Stimulated activated CD4-positive, alpha-beta T cell treated with anti-CD3 and anti-CD28 coated beads, TNF-alpha, amount 100 ng/mL, for 48 hours (primary cell): ENCODE results near the gene RPS16.
"Not testable (repeated sequence)": the region's sequence is repeated elsewhere in the genome, so short reads cannot be mapped to it uniquely, and the experiment has no call there.

Experiments used
- DNase-seq, 3 donors: peaks; one replicate each; pipeline ENCODE4 v3.0.0-alpha.2; 2020; ENCODE audit warnings: low read depth in 3 of 3

The RPS16 gene

DNA sequence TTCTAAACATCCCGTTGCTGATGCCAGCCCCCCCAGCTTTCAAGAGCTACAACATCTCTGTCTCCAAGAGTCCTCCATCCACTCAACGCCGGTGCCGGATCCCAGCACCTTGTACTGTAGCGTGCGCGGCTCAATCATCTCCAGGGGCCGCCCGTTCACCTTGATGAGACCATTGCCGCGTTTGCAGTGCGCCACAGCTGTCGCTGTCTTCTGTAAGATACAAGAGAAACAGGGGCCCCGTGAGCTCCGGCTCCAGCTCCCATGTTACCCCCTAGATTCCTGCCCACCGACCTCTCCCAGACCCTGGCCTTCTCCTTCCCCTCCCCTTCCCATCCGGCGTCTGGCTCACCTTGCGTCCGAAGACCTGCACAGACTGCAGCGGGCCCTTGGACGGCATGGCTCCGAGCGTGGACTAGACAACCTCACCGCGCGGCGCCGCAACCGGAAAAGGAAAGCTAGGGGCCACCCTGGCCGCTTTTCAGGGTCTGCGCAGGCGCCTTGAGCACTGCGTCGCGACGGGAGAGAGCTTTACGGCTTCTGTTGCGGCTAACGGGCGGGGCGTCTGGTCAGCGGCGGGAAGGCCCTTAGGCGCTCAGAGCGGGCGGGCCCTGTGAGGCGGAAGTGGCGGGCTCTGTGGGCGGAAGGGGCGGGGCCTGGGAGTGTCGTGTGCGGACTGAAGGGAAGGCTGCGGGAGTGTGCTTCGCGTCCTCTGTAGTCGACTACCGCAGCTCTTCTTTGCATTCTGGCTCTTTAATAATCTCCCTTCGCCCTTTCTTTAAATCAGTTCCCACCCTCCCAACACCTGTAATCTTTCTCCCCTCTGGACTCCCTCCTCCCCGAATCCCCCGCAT, at the start of gene RPS16:
Gene RPS16, minus strand, starts transcription at position 451 of the 851 bp plus-strand sequence. Its CDS starts 54 bp downstream, at position 397.
- peak; percentile 99 to 100 (median 99) for DNase-seq

GRCh38 chr19:39483141-39483540, 47.4 kb upstream of the RPS16 start:
- DNase-seq = no peak

DNA sequence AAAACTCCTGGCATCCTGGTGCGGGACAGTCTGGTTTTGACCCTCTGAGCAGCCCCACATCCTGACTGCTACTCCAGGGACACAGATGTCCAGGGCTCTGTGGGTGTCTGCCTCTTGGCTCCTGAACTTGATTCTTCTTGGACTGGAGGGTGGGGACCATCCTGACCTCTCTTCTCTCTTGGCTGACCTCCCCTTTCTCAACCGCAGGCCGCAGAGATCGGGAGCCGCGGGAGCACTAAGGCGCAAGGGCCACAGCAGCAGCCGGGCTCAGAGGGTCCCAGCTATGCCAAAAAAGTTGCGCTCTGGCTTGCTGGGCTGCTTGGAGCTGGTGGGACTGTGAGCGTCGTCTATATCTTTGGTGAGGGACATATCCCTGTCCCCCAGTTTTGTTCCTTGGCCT, 45.9 kb upstream of the RPS16 start:
- DNase-seq = no peak

DNA sequence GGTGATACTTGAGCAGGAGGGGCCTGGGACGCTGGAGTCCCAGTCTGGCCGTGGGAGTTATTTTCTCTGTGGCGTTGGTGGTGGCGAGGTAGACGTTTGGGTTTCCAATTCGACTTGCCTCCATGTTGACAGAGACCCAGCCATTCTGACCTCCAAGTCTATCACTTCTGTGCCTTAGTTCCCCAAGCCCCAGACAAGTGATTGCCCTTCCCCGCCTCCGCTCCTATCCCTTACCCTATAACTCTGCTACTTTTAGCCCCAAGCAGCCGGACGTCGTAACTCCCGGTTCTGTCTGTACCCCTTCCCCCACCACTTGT, 45.4 kb upstream of the RPS16 start:
- no peak for DNase-seq

GRCh38 chr19:39480337-39481228, 44.8 kb upstream of the RPS16 start, which contains the start of gene TIMM50:
Gene TIMM50 (plus strand): TSS chr19:39480838. CDS start chr19:39480854, 16 bp downstream.
- DNase-seq = peak; percentile 96 to 100 (median 97)

DNA sequence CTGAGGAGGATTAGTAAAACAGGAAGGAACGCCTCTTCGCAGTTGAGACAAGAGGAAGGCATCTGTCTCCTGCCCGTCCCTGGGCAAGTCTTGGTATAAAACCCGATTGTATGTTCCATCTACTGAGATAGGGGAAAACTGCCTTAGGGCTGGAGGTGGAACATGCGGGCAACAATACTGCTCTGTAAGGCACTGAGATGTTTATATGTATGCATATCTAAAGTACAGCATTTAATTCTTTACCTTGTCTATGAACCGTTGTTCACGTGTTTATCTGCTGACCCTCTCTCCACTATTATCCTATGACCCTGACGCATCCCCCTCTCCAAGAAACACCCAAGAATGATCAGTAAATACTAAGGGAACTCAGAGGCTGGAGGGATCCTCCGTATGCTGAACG, 44.2 kb upstream of the RPS16 start:
- DNase-seq = no peak

- not testable (repeated sequence) for DNase-seq
Measured at GRCh38 chr19:39479319-39479801, 43.6 kb upstream of the RPS16 start.

DNA sequence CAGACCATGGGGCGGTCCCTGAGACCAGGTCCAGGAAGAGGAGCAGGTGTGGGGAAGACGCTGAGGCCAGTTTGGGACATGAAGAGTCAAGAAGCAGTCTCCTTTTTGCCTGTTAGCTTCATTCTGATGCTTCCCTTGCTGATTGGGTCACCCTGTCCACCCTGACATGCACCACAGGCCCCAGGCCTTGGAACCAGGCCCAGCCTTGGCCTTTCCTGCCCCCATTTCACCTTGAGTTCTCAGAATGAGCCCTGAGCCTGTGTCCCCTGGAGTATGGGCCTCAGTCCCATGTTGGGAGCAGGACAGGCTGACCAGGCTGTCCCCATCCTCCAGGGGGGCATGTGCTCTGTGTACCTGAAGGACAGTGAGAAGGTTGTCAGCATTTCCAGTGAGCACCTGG, 40.0 kb upstream of the RPS16 start:
- no peak for DNase-seq

DNA sequence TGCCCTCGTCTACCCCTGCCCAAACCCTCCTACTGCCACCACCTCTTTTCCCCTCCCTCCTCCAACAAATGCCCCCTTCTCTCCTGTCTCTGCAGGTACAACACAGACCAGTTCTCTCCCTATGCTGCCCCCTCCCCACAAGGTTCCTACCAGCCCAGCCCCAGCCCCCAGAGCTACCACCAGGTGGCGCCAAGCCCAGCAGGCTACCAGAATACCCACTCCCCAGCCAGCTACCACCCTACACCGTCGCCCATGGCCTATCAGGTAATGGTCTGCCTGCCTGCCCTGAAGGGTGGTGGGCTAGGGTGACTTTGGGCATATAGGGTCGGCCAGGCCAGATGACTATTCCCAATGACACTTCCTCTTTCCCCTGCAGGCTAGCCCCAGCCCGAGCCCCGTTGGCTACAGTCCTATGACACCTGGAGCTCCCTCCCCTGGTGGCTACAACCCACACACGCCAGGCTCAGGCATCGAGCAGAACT, 38.4 kb upstream of the RPS16 start:
- peak; percentile 47 to 66 (median 56) for DNase-seq

DNA sequence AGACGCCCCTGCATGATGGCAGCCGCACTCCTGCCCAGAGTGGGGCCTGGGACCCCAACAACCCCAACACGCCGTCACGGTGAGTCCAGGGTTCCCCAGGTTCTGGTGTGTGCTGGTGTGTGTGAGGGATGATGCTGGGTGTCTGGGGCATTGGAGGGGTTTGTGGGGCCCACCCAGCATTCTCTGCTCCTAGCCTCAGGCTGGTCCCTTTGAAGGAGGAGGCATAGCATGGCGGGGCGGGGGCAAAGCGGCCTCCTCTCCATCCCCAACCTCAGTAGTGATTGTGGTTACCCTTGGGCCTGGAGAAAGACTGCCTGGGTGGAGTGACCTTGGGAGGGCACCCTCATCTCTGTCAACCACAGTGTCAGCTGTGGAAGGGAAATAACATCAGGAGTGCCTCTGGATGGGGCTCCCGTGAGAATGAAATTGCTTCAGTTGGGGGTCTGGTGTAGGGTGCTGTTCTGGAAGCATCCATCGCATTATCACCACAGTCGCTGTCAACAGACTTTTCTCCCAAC, 37.8 kb upstream of the RPS16 start:
- DNase-seq = no peak

GRCh38 chr19:39472746-39473442, 37.1 kb upstream of the RPS16 start:
- DNase-seq = no peak

DNA sequence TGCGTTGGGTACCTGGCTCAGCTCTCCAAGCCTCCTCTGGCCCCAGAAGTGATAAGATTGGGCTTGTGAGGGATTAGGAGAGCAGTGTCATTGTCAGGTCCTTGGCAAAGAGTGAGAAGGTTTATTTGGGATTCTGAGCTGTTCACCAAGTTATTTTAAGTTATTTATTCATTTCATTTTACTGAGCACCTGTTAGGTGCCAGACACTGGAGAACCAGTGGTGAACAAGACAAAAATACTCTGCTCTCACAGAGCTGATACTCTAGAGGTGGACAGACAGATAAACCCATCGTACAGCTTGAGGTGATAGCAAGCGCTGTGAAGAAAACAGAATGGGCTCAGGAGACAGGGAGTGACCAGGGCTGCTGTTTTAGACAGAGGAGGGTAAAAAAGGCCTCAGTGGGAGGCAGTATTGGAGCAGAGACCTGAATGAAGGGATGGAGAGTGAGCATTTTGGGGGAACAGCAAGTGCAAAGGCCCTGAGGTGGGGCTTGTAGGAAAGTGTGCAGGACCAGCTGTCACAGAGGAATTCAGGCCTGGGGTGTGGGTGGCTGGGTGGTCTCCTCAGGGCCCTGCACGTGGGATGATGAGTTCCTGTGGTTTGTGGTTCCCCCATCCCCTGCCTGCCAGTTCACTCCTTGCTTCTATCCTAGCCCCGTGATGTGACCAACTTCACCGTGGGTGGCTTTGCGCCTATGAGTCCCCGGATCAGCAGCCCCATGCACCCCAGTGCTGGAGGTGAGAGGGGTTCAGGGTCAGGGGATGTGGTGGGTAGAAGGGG, 36.2 kb upstream of the RPS16 start:
- no peak for DNase-seq

GRCh38 chr19:39470724-39471339, 35.1 kb upstream of the RPS16 start:
- DNase-seq = no peak

DNA sequence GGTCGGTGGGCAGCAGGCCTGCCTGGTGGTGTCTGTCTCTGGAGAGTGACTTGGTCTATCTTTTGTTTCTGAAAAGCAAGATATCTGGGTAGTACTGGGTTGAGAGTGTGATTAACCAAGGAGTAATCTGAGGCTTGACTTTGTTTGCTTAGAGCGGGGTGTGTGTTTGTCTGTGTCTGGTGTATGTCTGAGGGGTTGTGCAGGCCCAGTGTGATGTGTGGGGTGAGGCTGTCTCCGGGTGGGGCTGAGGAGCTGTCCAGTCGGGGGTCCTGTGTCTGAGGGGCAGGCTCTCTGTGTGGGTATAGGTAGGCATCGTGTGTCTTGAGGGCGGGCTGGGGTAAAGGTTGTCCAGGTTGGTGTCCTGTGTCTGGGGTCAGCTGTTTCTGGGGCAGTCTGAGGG, 33.8 kb upstream of the RPS16 start:
- DNase-seq = no peak

GRCh38 chr19:39469036-39469435, 33.3 kb upstream of the RPS16 start:
- DNase-seq = no peak

GRCh38 chr19:39467941-39468340, 32.2 kb upstream of the RPS16 start:
- DNase-seq = no peak

- DNase-seq = no peak
Measured at GRCh38 chr19:39465956-39466747, 30.4 kb upstream of the RPS16 start.

DNA sequence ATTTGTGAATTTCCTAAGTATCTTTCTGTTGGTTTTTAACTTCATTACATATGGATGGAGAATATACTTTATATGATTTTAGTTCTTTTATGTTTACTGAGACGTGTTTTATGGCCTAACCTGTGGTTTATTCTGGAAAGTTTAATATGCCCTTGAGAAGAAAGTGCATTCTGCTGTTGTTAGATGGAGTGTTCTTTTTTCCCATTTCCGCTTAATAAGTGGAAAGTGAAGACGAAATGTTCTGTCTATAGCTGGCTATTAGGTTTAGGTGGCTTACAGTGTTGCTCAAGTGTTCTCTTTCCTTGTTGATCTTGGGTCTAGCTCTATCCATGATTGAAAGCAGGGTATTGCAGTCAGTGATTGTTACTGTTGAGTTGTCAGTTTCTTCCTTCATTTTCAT, 27.7 kb upstream of the RPS16 start:
- DNase-seq = no peak

- DNase-seq = not testable (repeated sequence)
Measured at GRCh38 chr19:39451257-39451656, 15.5 kb upstream of the RPS16 start.
